ENCODE measurements around the gene SYNJ1. TPM values are rescaled to one million over a fixed set of nuclear protein-coding genes. Genes with fewer than 3 reads are reported as not detected.

The SYNJ1 gene
- total RNA-seq, 1 experiment from 2014 or later: 4.2 TPM

GRCh38 chr21:32727687-32728455 lies at the start of gene SYNJ1 (continued):
- TF ChIP-seq FOXP4 (CRISPR knock-in tag; IDR thresholded peaks at IDR 0.05): peak; percentile 93
- no peak for TF ChIP-seq GRHL2 (CRISPR knock-in tag; IDR thresholded peaks at IDR 0.05; ENCODE audit: insufficient replicate concordance, severe bottlenecking)
- TF ChIP-seq ZNF396 (CRISPR knock-in tag; IDR thresholded peaks at IDR 0.05; ENCODE audit: borderline replicate concordance): no peak
- no peak for TF ChIP-seq ZMAT4 (CRISPR knock-in tag; IDR thresholded peaks at IDR 0.05)
- TF ChIP-seq, protein P1, sequence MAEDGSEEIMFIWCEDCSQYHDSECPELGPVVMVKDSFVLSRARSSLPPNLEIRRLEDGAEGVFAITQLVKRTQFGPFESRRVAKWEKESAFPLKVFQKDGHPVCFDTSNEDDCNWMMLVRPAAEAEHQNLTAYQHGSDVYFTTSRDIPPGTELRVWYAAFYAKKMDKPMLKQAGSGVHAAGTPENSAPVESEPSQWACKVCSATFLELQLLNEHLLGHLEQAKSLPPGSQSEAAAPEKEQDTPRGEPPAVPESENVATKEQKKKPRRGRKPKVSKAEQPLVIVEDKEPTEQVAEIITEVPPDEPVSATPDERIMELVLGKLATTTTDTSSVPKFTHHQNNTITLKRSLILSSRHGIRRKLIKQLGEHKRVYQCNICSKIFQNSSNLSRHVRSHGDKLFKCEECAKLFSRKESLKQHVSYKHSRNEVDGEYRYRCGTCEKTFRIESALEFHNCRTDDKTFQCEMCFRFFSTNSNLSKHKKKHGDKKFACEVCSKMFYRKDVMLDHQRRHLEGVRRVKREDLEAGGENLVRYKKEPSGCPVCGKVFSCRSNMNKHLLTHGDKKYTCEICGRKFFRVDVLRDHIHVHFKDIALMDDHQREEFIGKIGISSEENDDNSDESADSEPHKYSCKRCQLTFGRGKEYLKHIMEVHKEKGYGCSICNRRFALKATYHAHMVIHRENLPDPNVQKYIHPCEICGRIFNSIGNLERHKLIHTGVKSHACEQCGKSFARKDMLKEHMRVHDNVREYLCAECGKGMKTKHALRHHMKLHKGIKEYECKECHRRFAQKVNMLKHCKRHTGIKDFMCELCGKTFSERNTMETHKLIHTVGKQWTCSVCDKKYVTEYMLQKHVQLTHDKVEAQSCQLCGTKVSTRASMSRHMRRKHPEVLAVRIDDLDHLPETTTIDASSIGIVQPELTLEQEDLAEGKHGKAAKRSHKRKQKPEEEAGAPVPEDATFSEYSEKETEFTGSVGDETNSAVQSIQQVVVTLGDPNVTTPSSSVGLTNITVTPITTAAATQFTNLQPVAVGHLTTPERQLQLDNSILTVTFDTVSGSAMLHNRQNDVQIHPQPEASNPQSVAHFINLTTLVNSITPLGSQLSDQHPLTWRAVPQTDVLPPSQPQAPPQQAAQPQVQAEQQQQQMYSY (CRISPR knock-in tag; IDR thresholded peaks at IDR 0.05): no peak
- no peak for TF ChIP-seq ELF4 (CRISPR knock-in tag; IDR thresholded peaks at IDR 0.05; ENCODE audit: low read depth)
- TF ChIP-seq JUN (CRISPR knock-in tag; IDR thresholded peaks at IDR 0.05): 0 out of 2 replicates have a peak, but pooled peaks have one; percentile 12
- TF ChIP-seq, protein P2, sequence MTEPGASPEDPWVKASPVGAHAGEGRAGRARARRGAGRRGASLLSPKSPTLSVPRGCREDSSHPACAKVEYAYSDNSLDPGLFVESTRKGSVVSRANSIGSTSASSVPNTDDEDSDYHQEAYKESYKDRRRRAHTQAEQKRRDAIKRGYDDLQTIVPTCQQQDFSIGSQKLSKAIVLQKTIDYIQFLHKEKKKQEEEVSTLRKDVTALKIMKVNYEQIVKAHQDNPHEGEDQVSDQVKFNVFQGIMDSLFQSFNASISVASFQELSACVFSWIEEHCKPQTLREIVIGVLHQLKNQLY (CRISPR knock-in tag; IDR thresholded peaks at IDR 0.05): no peak
- no peak for TF ChIP-seq NR3C1 (CRISPR knock-in tag; conservative IDR thresholded peaks at IDR 0.05; ENCODE audit: low read depth)
- peak; percentile 16; the same call in 1 of the 2 replicates for TF ChIP-seq E2F1 (CRISPR knock-in tag; IDR thresholded peaks at IDR 0.05)
- no peak for TF ChIP-seq ZNF121 (CRISPR knock-in tag; IDR thresholded peaks at IDR 0.05)

DNA sequence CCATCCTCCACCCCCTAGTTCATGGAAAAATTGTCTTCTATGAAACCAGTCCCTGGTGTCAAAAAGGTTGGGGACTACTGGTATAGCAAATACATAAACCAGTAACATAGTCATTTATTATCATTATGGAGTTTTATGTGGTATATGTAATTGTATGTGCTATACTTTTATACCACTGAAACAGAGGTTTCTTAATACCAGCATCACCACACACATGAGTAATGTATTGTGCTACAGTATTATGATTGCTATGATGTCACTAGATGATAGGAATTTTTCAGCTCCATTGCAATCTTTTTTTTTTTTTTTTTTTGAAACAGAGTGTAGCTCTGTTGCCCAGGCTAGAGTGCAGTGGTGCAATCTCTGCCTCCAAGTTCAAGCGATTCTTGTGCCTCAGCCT lies 49.5 kb upstream of the SYNJ1 start:
- ATAC-seq (no peak), DNase-seq (ENCODE audit: low spot score) (no peak)
- ChIA-PET CTCF (interaction anchor here (0.7 to 1.3 kb wide), 2 partner anchors 48 to 584 kb away, joined by 4 read pairs; no protein-coding TSS in a partner anchor), POLR2A (no interaction called here)
- Mint-ChIP-seq H3K4me1 (peaks cover 9% of the 10 kb centered on the region), H3K4me3 (no peak overlapping the region), H3K36me3 (no peaks in the 10 kb centered on the region), H3K27ac (no peak overlapping the region), H3K27me3 (ENCODE audit: low read depth) (no peaks in the 10 kb centered on the region; the same call in 1 of the 2 replicates), H3K9me3 (no peaks in the 10 kb centered on the region)
- TF ChIP-seq ZNF425 (CRISPR knock-in tag; conservative IDR thresholded peaks at IDR 0.05) (no peak), RORB (CRISPR knock-in tag; IDR thresholded peaks at IDR 0.05) (no peak), AR (CRISPR knock-in tag; IDR thresholded peaks at IDR 0.05) (no peak), GTF2I (CRISPR knock-in tag; conservative IDR thresholded peaks at IDR 0.05) (no peak), EMX1 (CRISPR knock-in tag; IDR thresholded peaks at IDR 0.05) (no peak), MAX (CRISPR knock-in tag; IDR thresholded peaks at IDR 0.05) (no peak), ZNF512 (CRISPR knock-in tag; IDR thresholded peaks at IDR 0.05; ENCODE audit: borderline replicate concordance) (no peak), E2F5 (CRISPR knock-in tag; IDR thresholded peaks at IDR 0.05) (no peak)
